ENCODE measurements around the gene SLC22A17.
"Not testable (repeated sequence)": the region's sequence is repeated elsewhere in the genome, so short reads cannot be mapped to it uniquely, and the experiment has no call there.

- TF ChIP-seq MAX (IDR thresholded peaks at IDR 0.05); FOXA1 (IDR thresholded peaks at IDR 0.05); CTCF (IDR thresholded peaks at IDR 0.05; ENCODE audit: low read depth, low read length, missing input control); GABPA (IDR thresholded peaks at IDR 0.05 in 1 of 2, conservative IDR thresholded peaks at IDR 0.05 in 1 of 2); YY1 (IDR thresholded peaks at IDR 0.05): not testable (repeated sequence)
Measured at GRCh38 chr14:23325746-23326145, 26.9 kb downstream of the SLC22A17 start.
